C4-2B (cell line): ENCODE results near the gene FAM170A.

Experiments
- CTCF ChIP-seq: fragments of 450-650 bp; conservative IDR thresholded peaks from 2 replicates; pipeline ENCODE4 v1.5.1; 2017; ENCODE audit warnings: mild to moderate bottlenecking
- ZFX ChIP-seq: fragments of 450-650 bp; IDR thresholded peaks from 2 replicates; pipeline ENCODE4 v1.6.1; 2017

- TF ChIP-seq CTCF (no peak), ZFX (no peak)
These were observed 22.1 kb downstream of the FAM170A start for GRCh38 chr5:119651486-119651885.
